Sigmoid colon (tissue), 7 donors: ENCODE results near the gene RNF39. TPM values are rescaled to one million over a fixed set of nuclear protein-coding genes. Genes with fewer than 3 reads are reported as not detected.

ENCODE experiments used
- DNase-seq: peaks from one replicate; pipeline ENCODE4 v3.0.0-alpha.2; 2019
- H3K27ac ChIP-seq, 4 donors: fragments of 200-600 bp; sonication (generic); one replicate each; pipeline ENCODE4 v1.5.1; 2016 to 2019; ENCODE audit warnings: mild to moderate bottlenecking in 1 of 4
- H3K27me3 ChIP-seq, 3 donors: fragments of 200-600 bp; sonication (generic); one replicate each; pipeline ENCODE4 v1.5.1; 2019; ENCODE audit warnings: mild to moderate bottlenecking in 1 of 3
- H3K36me3 ChIP-seq, 4 donors: fragments of 200-600 bp; sonication (generic); one replicate each; pipeline ENCODE4 v1.5.1; 2016 to 2019
- H3K4me1 ChIP-seq, 4 donors: fragments of 200-600 bp; sonication (generic); one replicate each; pipeline ENCODE4 v1.5.1; 2017 to 2019
- H3K4me3 ChIP-seq, 4 donors: fragments of 200-600 bp; sonication (generic); one replicate each; pipeline ENCODE4 v1.5.1; 2017 to 2019; ENCODE audit warnings: mild to moderate bottlenecking in 2 of 4, moderate library complexity in 1 of 4
- H3K9me3 ChIP-seq, 4 donors: fragments of 200-600 bp in 3 of 4; sonication (generic) in 3 of 4; one replicate each; pipeline versions ENCODE4 v1.5.1 to v1.6.1; 2013 to 2019
- CTCF ChIP-seq, 4 experiments: fragments of 450-650 bp in 3 of 4; fragments of 200-600 bp in 1 of 4; IDR thresholded peaks; one replicate each; pipeline ENCODE4 v1.5.1; 2016 to 2019; ENCODE audit warnings: antibody characterized with exemption in 4 of 4, mild to moderate bottlenecking in 3 of 4, moderate library complexity in 2 of 4
- EP300 ChIP-seq, 4 donors: sonication (generic); formaldehyde crosslinking; IDR thresholded peaks; one replicate each; pipeline ENCODE4 v1.6.1; 2017; ENCODE audit warnings: antibody characterized with exemption in 4 of 4
- POLR2A ChIP-seq, 2 donors: fragments of 450-650 bp; IDR thresholded peaks; one replicate each; pipeline ENCODE4 v1.6.1; 2016; ENCODE audit warnings: antibody characterized with exemption in 2 of 2, mild to moderate bottlenecking in 2 of 2, moderate library complexity in 2 of 2
- POLR2AphosphoS5 ChIP-seq, 4 donors: sonication (generic); formaldehyde crosslinking; IDR thresholded peaks; one replicate each; pipeline ENCODE4 v1.6.1; 2017; ENCODE audit warnings: antibody characterized with exemption in 4 of 4
- WGBS, 2 donors: extraction: QIAGEN DNeasy Blood & Tissue Kit; methylation state at CpG; one replicate each; pipeline ENCODE4 v1.1.7; 2013; 5-methylcytosine and 5-hydroxymethylcytosine counted together
- intact Hi-C: fragments of 100-400 bp; cut with DNase I; formaldehyde crosslinking; loops from one replicate; pipeline ENCODE4 v1.15.1; 2023
- polyA plus RNA-seq, 3 donors: library from polyadenylated mRNA; stranded (reverse); fragments of 200-250 nt; gene quantifications; one replicate each; pipeline ENCODE4 v1.2.3, GENCODE V29; 2013
- total RNA-seq, 4 donors: library from RNA; depleted of rRNA; stranded (reverse); fragments of >200 nt; gene quantifications; one replicate each; pipeline ENCODE4 v1.1.0, GENCODE V29; 2016
- donor health status: healthy with polysubstance abuse.
- donor health status: Bipolar disorder and iron deficiency.
- donor health status: healthy.

The RNF39 gene
- total and polyA plus RNA-seq, 7 donors, result 0.44 to 2.3 (median 0.60) TPM; not detected in 4

DNA sequence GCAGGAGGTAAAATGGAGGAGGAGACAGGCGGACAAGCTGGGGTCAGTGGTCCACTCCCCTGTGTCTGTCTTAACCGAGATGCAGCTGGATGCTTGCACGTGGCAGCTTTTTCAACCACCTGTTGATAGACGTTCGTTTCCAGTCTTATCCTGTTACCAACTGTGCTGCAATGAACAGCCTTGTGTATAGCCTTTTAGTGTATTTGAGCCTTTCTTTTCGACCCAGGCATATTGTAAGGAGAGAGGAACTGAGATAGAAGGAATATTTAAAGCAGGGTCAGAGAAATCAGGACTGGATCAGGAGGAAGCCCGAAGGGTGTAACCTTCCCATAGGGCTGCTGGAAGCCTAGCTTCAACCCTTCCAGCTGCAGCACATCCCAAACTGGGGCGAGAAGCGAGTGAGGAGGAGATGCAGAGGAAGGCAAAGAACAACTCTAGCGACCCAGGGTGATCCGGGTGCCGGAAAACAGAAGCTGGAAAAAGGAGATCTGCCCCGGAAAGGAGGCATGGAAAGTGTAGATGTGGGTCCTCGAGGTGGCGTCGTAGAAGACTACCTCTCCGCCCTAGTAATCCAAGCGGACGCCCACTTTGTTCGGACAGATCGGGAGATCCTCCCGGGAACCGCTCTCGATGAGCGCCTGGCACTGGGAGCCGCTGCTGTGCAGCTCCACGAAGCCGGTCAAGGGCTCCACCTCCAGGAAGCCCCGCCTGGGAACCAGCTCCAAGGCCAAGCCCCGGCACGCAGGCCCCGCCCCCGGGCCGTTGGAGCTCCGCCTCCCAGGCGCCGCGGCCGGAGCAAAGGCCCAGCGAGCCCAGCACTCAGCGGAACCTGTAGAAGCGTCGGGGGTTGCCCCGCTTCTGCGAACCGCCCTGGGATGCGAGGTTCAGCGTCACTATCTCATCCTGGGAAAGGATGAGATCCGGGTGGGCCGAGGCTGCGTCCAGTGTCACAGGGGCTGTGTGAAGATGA is 26.2 kb upstream of the RNF39 start:
- intact Hi-C loops, result loop anchor here (2.0 to 10.0 kb wide), 5 partner anchors 34 to 257 kb away; partner anchors contain the start of genes PPP1R11, RPP21 and TRIM26
- WGBS, 2 donors, result 1 to 3% methylated on average over 51 of the region's 51 CpGs

DNA sequence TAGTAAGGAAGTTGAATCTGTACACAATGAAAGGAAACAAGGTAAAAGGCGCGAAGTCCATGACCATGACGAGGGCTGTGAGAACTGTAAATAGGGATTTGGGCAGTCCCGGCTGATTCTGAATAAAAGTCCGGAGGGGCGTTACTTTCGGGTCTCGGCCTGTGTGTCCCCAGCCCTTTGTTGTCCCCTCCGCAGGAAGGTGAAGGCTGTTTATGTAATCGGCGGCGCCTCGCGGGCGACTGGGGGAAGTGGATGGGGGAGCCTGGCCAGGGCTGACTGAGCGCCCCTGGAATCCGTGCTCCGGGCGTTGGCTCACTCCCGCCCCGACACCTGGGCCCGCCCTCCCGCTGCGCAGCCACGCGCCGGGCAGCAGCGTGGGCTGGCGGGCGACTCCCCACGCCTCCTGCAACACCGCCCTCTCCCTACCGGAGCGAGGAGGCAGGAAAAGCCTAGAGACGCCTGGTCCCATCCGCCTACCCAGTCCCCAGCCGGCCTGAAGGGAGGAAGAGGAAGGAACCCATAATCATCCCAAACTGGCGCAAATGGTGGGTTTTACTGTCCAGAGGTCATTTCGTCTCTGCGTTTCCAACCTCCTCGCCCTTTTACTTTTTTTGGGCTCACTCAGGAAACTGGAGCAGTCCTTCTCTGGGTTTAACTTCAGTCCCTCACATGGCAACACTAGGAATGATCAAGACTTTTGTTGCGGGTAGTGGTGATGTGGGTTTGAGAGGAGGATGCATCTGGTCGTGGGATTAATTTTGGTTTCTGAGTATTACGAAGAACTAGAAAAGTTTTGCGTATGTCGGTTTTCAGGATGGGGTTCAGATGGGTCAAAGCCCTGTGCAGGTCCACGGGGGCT is 25.2 kb upstream of the RNF39 start:
- no peak for DNase-seq
- TF ChIP-seq POLR2A (IDR thresholded peaks at IDR 0.05) (peak in 1 of 2 donors; percentile 40), EP300 (IDR thresholded peaks at IDR 0.05) (no peak), POLR2AphosphoS5 (IDR thresholded peaks at IDR 0.05) (no peak), CTCF (IDR thresholded peaks at IDR 0.05) (no peak)
- intact Hi-C loops, result loop anchor here (5.0 to 10.0 kb wide), 4 partner anchors 34 to 256 kb away; partner anchors contain the start of genes PPP1R11, RPP21 and TRIM26
- Histone ChIP-seq H3K4me3 (peak overlapping the region in 3 of 4 donors; percentile 34 to 51 (median 45)), H3K9me3 (no peaks in the 10 kb centered on the region), H3K27ac (no peak overlapping the region), H3K36me3 (no peaks in the 10 kb centered on the region), H3K4me1 (peaks cover 0 to 36% (median 32%) of the 10 kb centered on the region in 4 donors), H3K27me3 (peaks cover 21 to 63% (median 43%) of the 10 kb centered on the region in 3 donors)
- WGBS, 2 donors, result 1% methylated on average over 47 of the region's 47 CpGs

More for the DNA sequence above, 26.2 kb upstream of the RNF39 start:
- H3K9me3 ChIP-seq, result no peaks in the 10 kb centered on the region
- H3K27ac ChIP-seq, result peak overlapping the region; percentile 59 to 77 (median 70)
- TF ChIP-seq POLR2AphosphoS5 (IDR thresholded peaks at IDR 0.05), result peak; percentile 49 to 78 (median 64)
- no peak for TF ChIP-seq CTCF (IDR thresholded peaks at IDR 0.05)
- TF ChIP-seq EP300 (IDR thresholded peaks at IDR 0.05), result no peak
- TF ChIP-seq POLR2A (IDR thresholded peaks at IDR 0.05), result peak in 1 of 2 donors; percentile 55
- peaks cover 0 to 36% (median 32%) of the 10 kb centered on the region in 4 donors for H3K4me1 ChIP-seq
- peak overlapping the region; percentile 16 to 51 (median 40) for H3K4me3 ChIP-seq
- peak; percentile 95 for DNase-seq
- peaks cover 21 to 57% (median 40%) of the 10 kb centered on the region in 3 donors for H3K27me3 ChIP-seq
- H3K36me3 ChIP-seq, result no peaks in the 10 kb centered on the region

GRCh38 chr6:30100154-30100553 is 24.6 kb upstream of the RNF39 start:
- H3K4me3 ChIP-seq, result no peak overlapping the region
- H3K27ac ChIP-seq, result no peak overlapping the region
- H3K4me1 ChIP-seq, result peaks cover 0 to 36% (median 32%) of the 10 kb centered on the region in 4 donors
- H3K36me3 ChIP-seq, result no peaks in the 10 kb centered on the region
- 44 to 64% methylated on average over 8 of the region's 8 CpGs for WGBS, 2 donors
- intact Hi-C loops, result loop anchor here (5.0 to 10.0 kb wide), 4 partner anchors 33 to 255 kb away; partner anchors contain the start of genes PPP1R11, RPP21 and TRIM26
- TF ChIP-seq POLR2AphosphoS5 (IDR thresholded peaks at IDR 0.05) (no peak), POLR2A (IDR thresholded peaks at IDR 0.05) (no peak), EP300 (IDR thresholded peaks at IDR 0.05) (no peak), CTCF (IDR thresholded peaks at IDR 0.05) (no peak)
- H3K9me3 ChIP-seq, result no peaks in the 10 kb centered on the region
- DNase-seq, result no peak
- peaks cover 21 to 70% (median 47%) of the 10 kb centered on the region in 3 donors for H3K27me3 ChIP-seq
